ENCODE measurements around the gene C14orf93. TPM values are rescaled to one million over a fixed set of nuclear protein-coding genes. Genes with fewer than 3 reads are reported as not detected.

C14orf93 gene
- total RNA-seq, 1 experiment from 2014 or later = 8.2 TPM

GRCh38 chr14:22977434-22977683 lies 32.6 kb downstream of the C14orf93 start:
- Histone ChIP-seq H3K27ac (ENCODE audit: insufficient read length, low read depth, low read length) (peak overlapping the region; percentile 37), H2AK5ac (ENCODE audit: insufficient read length, low read length) (peak overlapping the region; percentile 56), H4K91ac (ENCODE audit: insufficient read length, low read depth, low read length) (peak overlapping the region; percentile 2), H2AFZ (ENCODE audit: low read length) (no peak overlapping the region), H4K8ac (replicated peaks; ENCODE audit: insufficient read length, low read depth, low read length) (no peak overlapping the region), H2BK12ac (ENCODE audit: insufficient read length, low read depth, low read length) (peak overlapping the region; percentile 25), H3K14ac (ENCODE audit: insufficient read depth, low read length) (peak overlapping the region; percentile 36; the same call in 1 of the 2 replicates), H3K4ac (ENCODE audit: low read depth, low read length) (no peak overlapping the region; the same call in 1 of the 2 replicates), H3K56ac (ENCODE audit: insufficient read length, low read depth, low read length) (no peak overlapping the region), H3K18ac (ENCODE audit: insufficient read length, low read depth, low read length) (peak overlapping the region; percentile 18), H2BK20ac (ENCODE audit: low read depth, low read length, poor library complexity, severe bottlenecking) (no peak overlapping the region), H3K23ac (ENCODE audit: insufficient read length, low read depth, low read length) (no peak overlapping the region), H4K5ac (ENCODE audit: insufficient read length, low read depth, low read length) (no peak overlapping the region), H2BK5ac (ENCODE audit: insufficient read length, low read length) (no peak overlapping the region), H3K27me3 (ENCODE audit: insufficient read depth, low read length) (no peaks in the 10 kb centered on the region), H4K20me1 (ENCODE audit: control insufficient read depth, insufficient read depth, insufficient read length) (no peaks in the 10 kb centered on the region), H2BK15ac (ENCODE audit: low read depth, low read length) (no peak overlapping the region), H3K79me1 (ENCODE audit: insufficient read depth, low read depth, low read length, poor library complexity, severe bottlenecking) (no peaks in the 10 kb centered on the region), H3K79me2 (ENCODE audit: insufficient read depth, low read length) (0 out of 2 replicates have a peak, but pooled peaks cover 2% of the 10 kb centered on the region), H3K23me2 (ENCODE audit: insufficient read length, low read depth, low read length, poor library complexity, severe bottlenecking) (peaks cover 10% of the 10 kb centered on the region), H3K4me2 (ENCODE audit: insufficient read depth, insufficient read length, low read length) (peak overlapping the region; percentile 28), H3K9me3 (ENCODE audit: control insufficient read depth, low read depth, low read length) (no peaks in the 10 kb centered on the region), H3K9ac (ENCODE audit: extremely low read depth, insufficient read length, low read length) (no peak overlapping the region), H2BK120ac (ENCODE audit: low read depth, low read length, poor library complexity, severe bottlenecking) (peak overlapping the region; percentile 39), H3K4me1 (ENCODE audit: insufficient read depth, low read length) (peaks cover 20% of the 10 kb centered on the region), H3T11ph (ENCODE audit: low read length) (no peak overlapping the region)
- peak overlapping the region; percentile 25 to 51; a peak in 4 of 5 replicates for H3K4me3 Mint-ChIP-seq
- peak overlapping the region; percentile 96 to 100 (median 98); a peak in 6 of 7 replicates for H3K27ac Mint-ChIP-seq
- TF ChIP-seq, protein P1, sequence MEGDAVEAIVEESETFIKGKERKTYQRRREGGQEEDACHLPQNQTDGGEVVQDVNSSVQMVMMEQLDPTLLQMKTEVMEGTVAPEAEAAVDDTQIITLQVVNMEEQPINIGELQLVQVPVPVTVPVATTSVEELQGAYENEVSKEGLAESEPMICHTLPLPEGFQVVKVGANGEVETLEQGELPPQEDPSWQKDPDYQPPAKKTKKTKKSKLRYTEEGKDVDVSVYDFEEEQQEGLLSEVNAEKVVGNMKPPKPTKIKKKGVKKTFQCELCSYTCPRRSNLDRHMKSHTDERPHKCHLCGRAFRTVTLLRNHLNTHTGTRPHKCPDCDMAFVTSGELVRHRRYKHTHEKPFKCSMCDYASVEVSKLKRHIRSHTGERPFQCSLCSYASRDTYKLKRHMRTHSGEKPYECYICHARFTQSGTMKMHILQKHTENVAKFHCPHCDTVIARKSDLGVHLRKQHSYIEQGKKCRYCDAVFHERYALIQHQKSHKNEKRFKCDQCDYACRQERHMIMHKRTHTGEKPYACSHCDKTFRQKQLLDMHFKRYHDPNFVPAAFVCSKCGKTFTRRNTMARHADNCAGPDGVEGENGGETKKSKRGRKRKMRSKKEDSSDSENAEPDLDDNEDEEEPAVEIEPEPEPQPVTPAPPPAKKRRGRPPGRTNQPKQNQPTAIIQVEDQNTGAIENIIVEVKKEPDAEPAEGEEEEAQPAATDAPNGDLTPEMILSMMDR (conservative IDR thresholded peaks at IDR 0.05) = no peak
- H3K27me3 Mint-ChIP-seq (ENCODE audit: low read depth) = no peaks in the 10 kb centered on the region; the same call in none of the 2 replicates
- no peak for DNase-seq
- peaks cover 24 to 73% (median 70%) of the 10 kb centered on the region in 3 experiments; a peak in 6 of 7 replicates for H3K36me3 Mint-ChIP-seq (ENCODE audit: insufficient read depth in 1 of 3, low read depth in 3 of 3)
- no peaks in the 10 kb centered on the region for H3K9me3 Mint-ChIP-seq
- peaks cover 45 to 55% of the 10 kb centered on the region in 2 experiments for H3K4me1 Mint-ChIP-seq

Data from H9 (cell line).